ENCODE measurements around the gene LIPF.

The LIPF gene

DNA sequence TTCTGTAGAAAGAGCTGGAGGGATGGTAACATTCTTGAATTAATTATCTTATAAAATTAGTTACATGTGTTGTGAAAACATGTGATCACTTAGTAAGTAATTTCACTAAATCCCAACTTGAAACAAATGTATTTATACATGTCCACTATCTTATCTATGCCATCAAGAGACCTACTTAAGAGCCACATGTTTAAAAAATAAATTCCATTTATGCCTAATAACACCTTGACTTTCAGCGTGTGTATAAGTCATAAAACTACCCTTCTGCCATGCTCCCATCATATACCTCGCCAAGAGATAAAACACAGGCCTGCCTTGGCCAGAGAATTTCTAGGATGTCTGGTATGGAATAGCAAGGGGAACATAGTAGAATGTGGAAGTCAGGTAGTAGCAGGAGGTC, 40.4 kb upstream of the LIPF start:
- Histone ChIP-seq H3K56ac (ENCODE audit: low read length) (no peak overlapping the region), H4K8ac (ENCODE audit: low read depth, low read length) (no peak overlapping the region), H3K79me2 (ENCODE audit: control insufficient read depth, insufficient read depth, low read length) (no peaks in the 10 kb centered on the region), H2BK120ac (ENCODE audit: low read depth, low read length) (no peak overlapping the region), H2AK5ac (ENCODE audit: low read length) (no peak overlapping the region), H2BK5ac (ENCODE audit: low read length) (no peak overlapping the region), H3K4me1 (ENCODE audit: control insufficient read depth, low read depth, low read length) (no peaks in the 10 kb centered on the region), H3K27ac (ENCODE audit: low read depth, low read length) (no peak overlapping the region), H3K4me2 (ENCODE audit: low read length) (no peak overlapping the region), H3K18ac (ENCODE audit: low read length) (no peak overlapping the region), H3K4me3 (ENCODE audit: low read length) (no peak overlapping the region), H3K9ac (ENCODE audit: low read length) (no peak overlapping the region), H3K36me3 (ENCODE audit: control insufficient read depth, insufficient read depth, low read length) (no peaks in the 10 kb centered on the region), H3K4ac (ENCODE audit: low read depth, low read length) (no peak overlapping the region), H3K79me1 (ENCODE audit: low read length) (no peaks in the 10 kb centered on the region), H2BK15ac (replicated peaks; ENCODE audit: low read depth) (no peak overlapping the region), H3K27me3 (ENCODE audit: insufficient read depth, low read length, poor library complexity) (no peaks in the 10 kb centered on the region), H4K5ac (ENCODE audit: low read length) (no peak overlapping the region), H3K23ac (ENCODE audit: low read length) (no peak overlapping the region)
- WGBS (ENCODE audit: extremely low coverage, insufficient coverage, low lambda C conversion rate): no CpG with 5 or more reads among the region's 2 CpGs
- DNase-seq: no peak

GRCh38 chr10:88624840-88625239, 39.4 kb upstream of the LIPF start:
- no peak for DNase-seq
- H3K4me2 ChIP-seq (ENCODE audit: low read length): no peak overlapping the region

GRCh38 chr10:88640186-88640585, 24.1 kb upstream of the LIPF start:
- Histone ChIP-seq H3K36me3 (ENCODE audit: control insufficient read depth, insufficient read depth, low read length) (no peaks in the 10 kb centered on the region), H3K23ac (ENCODE audit: low read length) (no peak overlapping the region), H3K27ac (ENCODE audit: low read depth, low read length) (no peak overlapping the region), H4K5ac (ENCODE audit: low read length) (no peak overlapping the region), H3K4ac (ENCODE audit: low read depth, low read length) (no peak overlapping the region), H3K79me1 (ENCODE audit: low read length) (no peaks in the 10 kb centered on the region), H3K56ac (ENCODE audit: low read length) (no peak overlapping the region), H2BK120ac (ENCODE audit: low read depth, low read length) (no peak overlapping the region), H3K4me1 (ENCODE audit: control insufficient read depth, low read depth, low read length) (no peaks in the 10 kb centered on the region), H2AK5ac (ENCODE audit: low read length) (no peak overlapping the region), H2BK5ac (ENCODE audit: low read length) (no peak overlapping the region), H4K8ac (ENCODE audit: low read depth, low read length) (no peak overlapping the region), H3K9ac (ENCODE audit: low read length) (no peak overlapping the region), H2BK15ac (replicated peaks; ENCODE audit: low read depth) (no peak overlapping the region), H3K4me2 (ENCODE audit: low read length) (no peak overlapping the region), H3K79me2 (ENCODE audit: control insufficient read depth, insufficient read depth, low read length) (no peaks in the 10 kb centered on the region), H3K4me3 (ENCODE audit: low read length) (no peak overlapping the region), H3K27me3 (ENCODE audit: insufficient read depth, low read length, poor library complexity) (no peaks in the 10 kb centered on the region), H3K18ac (ENCODE audit: low read length) (no peak overlapping the region)
- no peak for DNase-seq
- WGBS (ENCODE audit: extremely low coverage, insufficient coverage, low lambda C conversion rate): no CpG with 5 or more reads among the region's 2 CpGs

More at GRCh38 chr10:88624840-88625239, 39.4 kb upstream of the LIPF start:
- no peak overlapping the region for H2BK15ac ChIP-seq (replicated peaks; ENCODE audit: low read depth)
- H3K56ac ChIP-seq (ENCODE audit: low read length): no peak overlapping the region
- H4K5ac ChIP-seq (ENCODE audit: low read length): no peak overlapping the region
- no peak overlapping the region for H3K23ac ChIP-seq (ENCODE audit: low read length)
- H3K9ac ChIP-seq (ENCODE audit: low read length): no peak overlapping the region
- H3K4ac ChIP-seq (ENCODE audit: low read depth, low read length): no peak overlapping the region
- no peaks in the 10 kb centered on the region for H3K4me1 ChIP-seq (ENCODE audit: control insufficient read depth, low read depth, low read length)
- no peak overlapping the region for H3K27ac ChIP-seq (ENCODE audit: low read depth, low read length)
- no peak overlapping the region for H2AK5ac ChIP-seq (ENCODE audit: low read length)
- H3K36me3 ChIP-seq (ENCODE audit: control insufficient read depth, insufficient read depth, low read length): no peaks in the 10 kb centered on the region
- no peak overlapping the region for H2BK5ac ChIP-seq (ENCODE audit: low read length)
- no peak overlapping the region for H3K4me3 ChIP-seq (ENCODE audit: low read length)
- H3K18ac ChIP-seq (ENCODE audit: low read length): no peak overlapping the region
- no peaks in the 10 kb centered on the region for H3K79me1 ChIP-seq (ENCODE audit: low read length)
- H3K27me3 ChIP-seq (ENCODE audit: insufficient read depth, low read length, poor library complexity): no peaks in the 10 kb centered on the region
- H2BK120ac ChIP-seq (ENCODE audit: low read depth, low read length): no peak overlapping the region
- H3K79me2 ChIP-seq (ENCODE audit: control insufficient read depth, insufficient read depth, low read length): no peaks in the 10 kb centered on the region
- H4K8ac ChIP-seq (ENCODE audit: low read depth, low read length): no peak overlapping the region

DNA sequence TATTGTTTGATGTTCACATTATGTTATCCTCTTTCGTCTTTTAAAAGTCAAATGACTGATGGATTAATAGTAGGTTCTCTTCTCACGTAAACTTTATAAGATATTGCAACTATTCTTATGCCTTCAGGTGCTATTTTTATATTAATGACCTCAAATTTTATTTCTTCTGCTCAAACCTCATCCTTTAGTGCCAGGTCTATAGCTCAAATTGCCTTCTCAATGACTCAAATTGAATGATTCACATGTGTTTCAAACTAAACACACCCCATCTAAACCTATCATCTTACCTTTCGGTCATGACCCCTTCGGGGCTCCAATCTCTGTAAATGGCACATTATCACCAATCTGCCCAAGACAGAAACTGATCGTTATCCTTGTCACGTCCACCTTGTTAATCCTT, 22.0 kb upstream of the LIPF start:
- H4K8ac ChIP-seq (ENCODE audit: low read depth, low read length): no peak overlapping the region

GRCh38 chr10:88642963-88643362, 21.3 kb upstream of the LIPF start:
- no peak overlapping the region for H4K8ac ChIP-seq (ENCODE audit: low read depth, low read length)
- no peak overlapping the region for H2AK5ac ChIP-seq (ENCODE audit: low read length)
- no peak overlapping the region for H2BK120ac ChIP-seq (ENCODE audit: low read depth, low read length)
- no peak overlapping the region for H3K56ac ChIP-seq (ENCODE audit: low read length)
- no peak overlapping the region for H3K4me3 ChIP-seq (ENCODE audit: low read length)
- no peak overlapping the region for H4K5ac ChIP-seq (ENCODE audit: low read length)
- no peak overlapping the region for H3K18ac ChIP-seq (ENCODE audit: low read length)
- H3K23ac ChIP-seq (ENCODE audit: low read length): no peak overlapping the region
- DNase-seq: no peak
- no peaks in the 10 kb centered on the region for H3K79me1 ChIP-seq (ENCODE audit: low read length)
- no peaks in the 10 kb centered on the region for H3K27me3 ChIP-seq (ENCODE audit: insufficient read depth, low read length, poor library complexity)
- H3K9ac ChIP-seq (ENCODE audit: low read length): no peak overlapping the region
- H3K79me2 ChIP-seq (ENCODE audit: control insufficient read depth, insufficient read depth, low read length): no peaks in the 10 kb centered on the region
- H3K4ac ChIP-seq (ENCODE audit: low read depth, low read length): no peak overlapping the region
- no peaks in the 10 kb centered on the region for H3K4me1 ChIP-seq (ENCODE audit: control insufficient read depth, low read depth, low read length)
- no peak overlapping the region for H2BK5ac ChIP-seq (ENCODE audit: low read length)
- H3K4me2 ChIP-seq (ENCODE audit: low read length): no peak overlapping the region
- no peak overlapping the region for H3K27ac ChIP-seq (ENCODE audit: low read depth, low read length)
- H3K36me3 ChIP-seq (ENCODE audit: control insufficient read depth, insufficient read depth, low read length): no peaks in the 10 kb centered on the region
- H2BK15ac ChIP-seq (replicated peaks; ENCODE audit: low read depth): no peak overlapping the region

More for the DNA sequence above, 22.0 kb upstream of the LIPF start:
- Histone ChIP-seq H2AK5ac (ENCODE audit: low read length) (no peak overlapping the region), H4K5ac (ENCODE audit: low read length) (no peak overlapping the region), H3K27ac (ENCODE audit: low read depth, low read length) (no peak overlapping the region), H3K9ac (ENCODE audit: low read length) (no peak overlapping the region), H3K79me1 (ENCODE audit: low read length) (no peaks in the 10 kb centered on the region), H2BK15ac (replicated peaks; ENCODE audit: low read depth) (no peak overlapping the region), H3K4me2 (ENCODE audit: low read length) (no peak overlapping the region), H3K4me3 (ENCODE audit: low read length) (no peak overlapping the region), H3K56ac (ENCODE audit: low read length) (no peak overlapping the region), H3K23ac (ENCODE audit: low read length) (no peak overlapping the region), H3K4ac (ENCODE audit: low read depth, low read length) (no peak overlapping the region), H2BK120ac (ENCODE audit: low read depth, low read length) (no peak overlapping the region), H2BK5ac (ENCODE audit: low read length) (no peak overlapping the region), H3K4me1 (ENCODE audit: control insufficient read depth, low read depth, low read length) (no peaks in the 10 kb centered on the region), H3K27me3 (ENCODE audit: insufficient read depth, low read length, poor library complexity) (no peaks in the 10 kb centered on the region), H3K36me3 (ENCODE audit: control insufficient read depth, insufficient read depth, low read length) (no peaks in the 10 kb centered on the region), H3K18ac (ENCODE audit: low read length) (no peak overlapping the region), H3K79me2 (ENCODE audit: control insufficient read depth, insufficient read depth, low read length) (no peaks in the 10 kb centered on the region)
- no CpG with 5 or more reads among the region's 6 CpGs for WGBS (ENCODE audit: extremely low coverage, insufficient coverage, low lambda C conversion rate)
- DNase-seq: no peak

DNA sequence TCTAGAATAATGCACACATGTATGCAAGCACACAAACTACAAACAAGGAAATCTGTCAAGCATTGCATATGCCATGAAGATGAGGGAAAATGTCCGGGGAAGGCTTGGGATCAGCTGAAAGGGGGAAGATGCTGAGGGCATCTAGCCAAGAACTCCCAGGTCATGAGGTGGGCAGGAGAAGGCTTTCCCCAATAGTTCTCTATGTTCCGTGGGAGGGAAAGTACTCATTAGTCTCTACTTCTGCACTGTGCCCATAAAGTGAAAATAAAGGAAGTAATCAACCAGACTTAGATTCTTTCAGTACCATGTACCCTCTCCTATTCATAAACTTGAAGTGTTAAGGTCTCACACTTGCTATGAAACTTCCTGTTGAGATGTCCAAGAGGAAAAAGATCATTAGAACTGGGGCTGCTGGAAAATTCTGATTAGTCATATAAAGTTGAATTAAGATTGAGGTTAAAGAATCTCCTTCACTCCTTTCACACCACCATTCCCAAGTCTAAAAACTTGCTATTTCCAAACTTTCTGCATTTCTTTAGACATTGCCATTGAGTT, 17.1 kb upstream of the LIPF start:
- Histone ChIP-seq H2AK5ac (ENCODE audit: low read length) (no peak overlapping the region), H3K23ac (ENCODE audit: low read length) (no peak overlapping the region), H2BK5ac (ENCODE audit: low read length) (no peak overlapping the region), H3K56ac (ENCODE audit: low read length) (no peak overlapping the region), H3K4me3 (ENCODE audit: low read length) (no peak overlapping the region), H3K79me1 (ENCODE audit: low read length) (no peaks in the 10 kb centered on the region), H3K18ac (ENCODE audit: low read length) (no peak overlapping the region), H3K27ac (ENCODE audit: low read depth, low read length) (no peak overlapping the region), H4K5ac (ENCODE audit: low read length) (no peak overlapping the region), H3K79me2 (ENCODE audit: control insufficient read depth, insufficient read depth, low read length) (no peaks in the 10 kb centered on the region), H3K4ac (ENCODE audit: low read depth, low read length) (no peak overlapping the region), H3K4me2 (ENCODE audit: low read length) (no peak overlapping the region), H3K4me1 (ENCODE audit: control insufficient read depth, low read depth, low read length) (no peaks in the 10 kb centered on the region), H3K27me3 (ENCODE audit: insufficient read depth, low read length, poor library complexity) (no peaks in the 10 kb centered on the region), H2BK15ac (replicated peaks; ENCODE audit: low read depth) (no peak overlapping the region), H4K8ac (ENCODE audit: low read depth, low read length) (no peak overlapping the region), H3K9ac (ENCODE audit: low read length) (no peak overlapping the region), H3K36me3 (ENCODE audit: control insufficient read depth, insufficient read depth, low read length) (no peaks in the 10 kb centered on the region), H2BK120ac (ENCODE audit: low read depth, low read length) (no peak overlapping the region)
- no CpG with 5 or more reads among the region's 2 CpGs for WGBS (ENCODE audit: extremely low coverage, insufficient coverage, low lambda C conversion rate)
- DNase-seq: no peak

Measured in mesendoderm (in vitro differentiated cells).